ENCODE data around the gene RIPK4. TPM values are rescaled to one million over a fixed set of nuclear protein-coding genes. Genes with fewer than 3 reads are reported as not detected.

Gene RIPK4
- total RNA-seq, 1 donor from 2014 or later = 34.0 TPM

- Histone ChIP-seq H3K36me3 (ENCODE audit: control insufficient read depth, insufficient read depth, low read length) (peaks cover 18% of the 10 kb centered on the region), H3K27me3 (ENCODE audit: control insufficient read depth, insufficient read depth, low read length) (no peaks in the 10 kb centered on the region), H3K4me3 (ENCODE audit: low read depth, low read length) (no peak overlapping the region)
- no peak for TF ChIP-seq CTCF (IDR thresholded peaks at IDR 0.05; ENCODE audit: insufficient read depth, low read length, severe bottlenecking)
- DNase-seq (ENCODE audit: low read depth) = no peak
- no peak for FAIRE-seq
These were observed 37.5 kb upstream of the RIPK4 start for GRCh38 chr21:41804381-41804780.

- no peak for FAIRE-seq
- H3K36me3 ChIP-seq (ENCODE audit: control insufficient read depth, insufficient read depth, low read length) = peaks cover 18% of the 10 kb centered on the region
- no peak overlapping the region for H3K4me3 ChIP-seq (ENCODE audit: low read depth, low read length)
- no peak for TF ChIP-seq CTCF (IDR thresholded peaks at IDR 0.05; ENCODE audit: insufficient read depth, low read length, severe bottlenecking)
- no peaks in the 10 kb centered on the region for H3K27me3 ChIP-seq (ENCODE audit: control insufficient read depth, insufficient read depth, low read length)
- no peak for DNase-seq (ENCODE audit: low read depth)
These were observed 36.5 kb upstream of the RIPK4 start for GRCh38 chr21:41803316-41803715.

- DNase-seq (ENCODE audit: low read depth) (no peak), FAIRE-seq (no peak)
- Histone ChIP-seq H3K4me3 (ENCODE audit: low read depth, low read length) (no peak overlapping the region), H3K36me3 (ENCODE audit: control insufficient read depth, insufficient read depth, low read length) (peaks cover 15% of the 10 kb centered on the region), H3K27me3 (ENCODE audit: control insufficient read depth, insufficient read depth, low read length) (no peaks in the 10 kb centered on the region)
- TF ChIP-seq CTCF (IDR thresholded peaks at IDR 0.05; ENCODE audit: insufficient read depth, low read length, severe bottlenecking) = no peak
These were observed 35.8 kb upstream of the RIPK4 start for GRCh38 chr21:41802684-41803083.

- Histone ChIP-seq H3K36me3 (ENCODE audit: control insufficient read depth, insufficient read depth, low read length) (peaks cover 15% of the 10 kb centered on the region), H3K4me3 (ENCODE audit: low read depth, low read length) (no peak overlapping the region), H3K27me3 (ENCODE audit: control insufficient read depth, insufficient read depth, low read length) (no peaks in the 10 kb centered on the region)
- FAIRE-seq = peak; percentile 32
- no peak for TF ChIP-seq CTCF (IDR thresholded peaks at IDR 0.05; ENCODE audit: insufficient read depth, low read length, severe bottlenecking)
- DNase-seq (ENCODE audit: low read depth) = no peak
These were observed 35.3 kb upstream of the RIPK4 start for GRCh38 chr21:41802198-41802584.

GRCh38 chr21:41801321-41802197, 34.7 kb upstream of the RIPK4 start:
- H3K36me3 ChIP-seq (ENCODE audit: control insufficient read depth, insufficient read depth, low read length) = peaks cover 15% of the 10 kb centered on the region
- H3K27me3 ChIP-seq (ENCODE audit: control insufficient read depth, insufficient read depth, low read length) = no peaks in the 10 kb centered on the region
- FAIRE-seq = no peak
- no peak overlapping the region for H3K4me3 ChIP-seq (ENCODE audit: low read depth, low read length)
- TF ChIP-seq CTCF (IDR thresholded peaks at IDR 0.05; ENCODE audit: insufficient read depth, low read length, severe bottlenecking) = no peak
- DNase-seq (ENCODE audit: low read depth) = no peak
